Measurements from ENCODE around the gene TRAPPC8.
"Not testable (repeated sequence)": the region's sequence is repeated elsewhere in the genome, so short reads cannot be mapped to it uniquely, and the experiment has no call there.

GRCh38 chr18:31810336-31811130 is 132.4 kb downstream of the TRAPPC8 start:
- TF ChIP-seq CTCF (IDR thresholded peaks at IDR 0.05); ZFX (IDR thresholded peaks at IDR 0.05; ENCODE audit: borderline replicate concordance): not testable (repeated sequence)

Data from 22Rv1 (cell line).